ENCODE data around the gene C10orf67. TPM values are rescaled to one million over a fixed set of nuclear protein-coding genes. Genes with fewer than 3 reads are reported as not detected.
A peak's percentile ranks its signal among the peaks of the same experiment; 100 is the strongest.

C10orf67 gene
- total RNA-seq, 1 donor, result not detected

GRCh38 chr10:23190872-23191763, 153.5 kb downstream of the C10orf67 start:
- Histone ChIP-seq H3K27me3 (ENCODE audit: insufficient read depth, low read length) (peaks cover 57% of the 10 kb centered on the region), H3K36me3 (ENCODE audit: insufficient read depth, low read length) (no peaks in the 10 kb centered on the region), H3K4me1 (ENCODE audit: insufficient read depth, low read length) (no peaks in the 10 kb centered on the region), H3K4me2 (ENCODE audit: insufficient read depth, low read length) (no peak overlapping the region), H4K20me1 (ENCODE audit: insufficient read depth, low read length) (no peaks in the 10 kb centered on the region), H3K27ac (ENCODE audit: low read depth, low read length) (no peak overlapping the region), H3K9me3 (ENCODE audit: low read depth, low read length) (no peaks in the 10 kb centered on the region), H2AFZ (ENCODE audit: low read length) (no peak overlapping the region), H3K79me2 (ENCODE audit: insufficient read depth, low read length) (no peaks in the 10 kb centered on the region), H3K4me3 (ENCODE audit: insufficient read depth, low read length) (no peak overlapping the region)
- TF ChIP-seq CTCF (IDR thresholded peaks at IDR 0.05; ENCODE audit: extremely low read depth, low read depth, low read length), result no peak
- peak; percentile 52 for DNase-seq (ENCODE audit: insufficient read length, low spot score, missing footprints)

GRCh38 chr10:23189024-23189423, 155.6 kb downstream of the C10orf67 start:
- peaks cover 37% of the 10 kb centered on the region for H3K27me3 ChIP-seq (ENCODE audit: insufficient read depth, low read length)
- H3K4me2 ChIP-seq (ENCODE audit: insufficient read depth, low read length), result no peak overlapping the region
- no peaks in the 10 kb centered on the region for H4K20me1 ChIP-seq (ENCODE audit: insufficient read depth, low read length)
- H3K4me3 ChIP-seq (ENCODE audit: insufficient read depth, low read length), result no peak overlapping the region
- H3K9me3 ChIP-seq (ENCODE audit: low read depth, low read length), result no peaks in the 10 kb centered on the region
- TF ChIP-seq CTCF (IDR thresholded peaks at IDR 0.05; ENCODE audit: extremely low read depth, low read depth, low read length), result no peak
- no peaks in the 10 kb centered on the region for H3K79me2 ChIP-seq (ENCODE audit: insufficient read depth, low read length)
- no peak for DNase-seq (ENCODE audit: insufficient read length, low spot score, missing footprints)
- no peak overlapping the region for H3K27ac ChIP-seq (ENCODE audit: low read depth, low read length)
- H3K4me1 ChIP-seq (ENCODE audit: insufficient read depth, low read length), result no peaks in the 10 kb centered on the region
- no peaks in the 10 kb centered on the region for H3K36me3 ChIP-seq (ENCODE audit: insufficient read depth, low read length)
- H2AFZ ChIP-seq (ENCODE audit: low read length), result no peak overlapping the region

- Histone ChIP-seq H3K27ac (ENCODE audit: low read depth, low read length) (no peak overlapping the region), H3K4me3 (ENCODE audit: insufficient read depth, low read length) (no peak overlapping the region), H3K36me3 (ENCODE audit: insufficient read depth, low read length) (no peaks in the 10 kb centered on the region), H3K27me3 (ENCODE audit: insufficient read depth, low read length) (peaks cover 25% of the 10 kb centered on the region), H3K4me1 (ENCODE audit: insufficient read depth, low read length) (no peaks in the 10 kb centered on the region), H4K20me1 (ENCODE audit: insufficient read depth, low read length) (no peaks in the 10 kb centered on the region), H3K9me3 (ENCODE audit: low read depth, low read length) (no peaks in the 10 kb centered on the region), H2AFZ (ENCODE audit: low read length) (no peak overlapping the region), H3K4me2 (ENCODE audit: insufficient read depth, low read length) (no peak overlapping the region), H3K79me2 (ENCODE audit: insufficient read depth, low read length) (no peaks in the 10 kb centered on the region)
- DNase-seq (ENCODE audit: insufficient read length, low spot score, missing footprints), result no peak
- no peak for TF ChIP-seq CTCF (IDR thresholded peaks at IDR 0.05; ENCODE audit: extremely low read depth, low read depth, low read length)
These were observed 157.4 kb downstream of the C10orf67 start for GRCh38 chr10:23187155-23187554.

GRCh38 chr10:23186697-23187096, 157.9 kb downstream of the C10orf67 start:
- H3K79me2 ChIP-seq (ENCODE audit: insufficient read depth, low read length), result no peaks in the 10 kb centered on the region
- no peak overlapping the region for H3K4me3 ChIP-seq (ENCODE audit: insufficient read depth, low read length)
- DNase-seq (ENCODE audit: insufficient read length, low spot score, missing footprints), result no peak
- H3K4me2 ChIP-seq (ENCODE audit: insufficient read depth, low read length), result no peak overlapping the region
- no peaks in the 10 kb centered on the region for H3K9me3 ChIP-seq (ENCODE audit: low read depth, low read length)
- H3K27me3 ChIP-seq (ENCODE audit: insufficient read depth, low read length), result peaks cover 23% of the 10 kb centered on the region
- H4K20me1 ChIP-seq (ENCODE audit: insufficient read depth, low read length), result no peaks in the 10 kb centered on the region
- TF ChIP-seq CTCF (IDR thresholded peaks at IDR 0.05; ENCODE audit: extremely low read depth, low read depth, low read length), result no peak
- no peak overlapping the region for H2AFZ ChIP-seq (ENCODE audit: low read length)
- H3K27ac ChIP-seq (ENCODE audit: low read depth, low read length), result no peak overlapping the region
- no peaks in the 10 kb centered on the region for H3K36me3 ChIP-seq (ENCODE audit: insufficient read depth, low read length)
- H3K4me1 ChIP-seq (ENCODE audit: insufficient read depth, low read length), result no peaks in the 10 kb centered on the region
